OCI-LY3 (cell line): ENCODE data around the gene CCDC159.

Source experiments
- H2AFZ ChIP-seq: fragments of 200-600, 300-600 bp; shearing (Covaris generic); 2 replicates; pipeline ENCODE4 v1.6.0; 2014; ENCODE audit warnings: antibody characterized with exemption, low read depth, low read length
- H3K27ac ChIP-seq: fragments of 200-600, 300-600 bp; sonication (generic); 2 replicates; pipeline ENCODE4 v1.5.1; 2014; ENCODE audit warnings: mild to moderate bottlenecking, low read length, moderate library complexity, mixed read lengths
- H3K27me3 ChIP-seq: fragments of 200-600, 300-600 bp; sonication (generic); 2 replicates; pipeline ENCODE4 v1.6.1; 2014; ENCODE audit warnings: low read depth, low read length, mixed read lengths
- H3K36me3 ChIP-seq: fragments of 200-600, 300-600 bp; sonication (generic); replicated peaks from 2 replicates; pipeline ENCODE3; 2014; ENCODE audit warnings: low read depth, low read length, mixed read lengths
- H3K4me1 ChIP-seq: fragments of 300-600, 200-600 bp; sonication (generic); 2 replicates; pipeline ENCODE4 v1.6.1; 2014; ENCODE audit warnings: low read length, mixed read lengths
- H3K4me2 ChIP-seq: fragments of 200-600, 300-600 bp; sonication (generic); 2 replicates; pipeline ENCODE4 v1.6.1; 2014; ENCODE audit warnings: low read length, mixed read lengths
- H3K4me3 ChIP-seq: fragments of 300-600, 200-600 bp; sonication (generic); 2 replicates; pipeline ENCODE4 v1.5.1; 2014; ENCODE audit warnings: antibody characterized with exemption, mild to moderate bottlenecking, low read length, moderate library complexity
- H3K79me2 ChIP-seq: fragments of 300-600, 200-600 bp; shearing (Covaris generic); 2 replicates; pipeline ENCODE4 v1.6.1; 2014; ENCODE audit warnings: mild to moderate bottlenecking, low read length, mixed read lengths
- H3K9ac ChIP-seq: fragments of 300-600, 200-600 bp; shearing (Covaris generic); 2 replicates; pipeline ENCODE4 v1.6.0; 2014; ENCODE audit warnings: mild to moderate bottlenecking, low read length, moderate library complexity
- H3K9me3 ChIP-seq: fragments of 200-600, 300-600 bp; shearing (Covaris generic); 2 replicates; pipeline ENCODE4 v1.6.1; 2014; ENCODE audit warnings: low read length, mixed read lengths; ENCODE audit not compliant: insufficient read depth
- H4K20me1 ChIP-seq: fragments of 200-600, 300-600 bp; sonication (generic); 2 replicates; pipeline ENCODE4 v1.6.1; 2016; ENCODE audit warnings: low read length, mixed read lengths; ENCODE audit not compliant: insufficient read depth
- EZH2phosphoT487 ChIP-seq: fragments of 200-600 bp; shearing (Covaris generic); IDR thresholded peaks from 2 replicates; pipeline ENCODE4 v1.6.1; 2018; ENCODE audit warnings: antibody characterized with exemption, mixed run types, low read depth
- TF ChIP-seq, protein P1 (sequence below): fragments of 200-600, 300-600 bp; sonication (generic); IDR thresholded peaks from 2 replicates; pipeline ENCODE4 v1.5.1; 2014; ENCODE audit warnings: antibody characterized with exemption, low read length, low read depth

Gene CCDC159

DNA sequence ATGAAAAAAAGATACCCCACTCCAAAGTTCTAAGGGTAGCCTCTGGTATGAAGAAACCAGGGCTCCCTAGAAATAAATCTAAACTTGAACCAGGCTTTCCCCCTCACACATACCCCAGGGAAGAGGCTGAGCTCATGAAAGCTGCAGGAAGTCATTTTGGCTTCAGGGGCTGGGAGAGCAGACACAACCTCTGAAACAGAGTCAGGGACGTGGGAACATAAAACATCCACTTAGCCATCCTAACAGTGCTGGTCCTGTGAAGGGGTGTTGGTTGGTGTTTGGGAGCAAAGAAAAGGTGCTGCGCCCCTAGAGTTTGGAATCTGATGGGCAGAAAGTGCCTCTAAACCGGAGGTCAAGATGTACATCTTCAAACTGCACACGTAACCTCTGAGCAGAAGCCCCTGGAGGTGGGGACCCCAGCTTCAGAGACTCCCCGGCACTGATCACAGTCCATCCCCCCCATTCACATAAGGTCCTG is 22.7 kb upstream of the CCDC159 start:
- no peaks in the 10 kb centered on the region for H3K79me2 ChIP-seq
- no peaks in the 10 kb centered on the region for H4K20me1 ChIP-seq
- H3K4me3 ChIP-seq = no peak overlapping the region
- peaks cover 29% of the 10 kb centered on the region for H3K4me1 ChIP-seq
- H2AFZ ChIP-seq = no peak overlapping the region
- H3K27me3 ChIP-seq = no peaks in the 10 kb centered on the region
- TF ChIP-seq, protein P1, sequence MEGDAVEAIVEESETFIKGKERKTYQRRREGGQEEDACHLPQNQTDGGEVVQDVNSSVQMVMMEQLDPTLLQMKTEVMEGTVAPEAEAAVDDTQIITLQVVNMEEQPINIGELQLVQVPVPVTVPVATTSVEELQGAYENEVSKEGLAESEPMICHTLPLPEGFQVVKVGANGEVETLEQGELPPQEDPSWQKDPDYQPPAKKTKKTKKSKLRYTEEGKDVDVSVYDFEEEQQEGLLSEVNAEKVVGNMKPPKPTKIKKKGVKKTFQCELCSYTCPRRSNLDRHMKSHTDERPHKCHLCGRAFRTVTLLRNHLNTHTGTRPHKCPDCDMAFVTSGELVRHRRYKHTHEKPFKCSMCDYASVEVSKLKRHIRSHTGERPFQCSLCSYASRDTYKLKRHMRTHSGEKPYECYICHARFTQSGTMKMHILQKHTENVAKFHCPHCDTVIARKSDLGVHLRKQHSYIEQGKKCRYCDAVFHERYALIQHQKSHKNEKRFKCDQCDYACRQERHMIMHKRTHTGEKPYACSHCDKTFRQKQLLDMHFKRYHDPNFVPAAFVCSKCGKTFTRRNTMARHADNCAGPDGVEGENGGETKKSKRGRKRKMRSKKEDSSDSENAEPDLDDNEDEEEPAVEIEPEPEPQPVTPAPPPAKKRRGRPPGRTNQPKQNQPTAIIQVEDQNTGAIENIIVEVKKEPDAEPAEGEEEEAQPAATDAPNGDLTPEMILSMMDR = no peak
- TF ChIP-seq EZH2phosphoT487 = no peak
- no peaks in the 10 kb centered on the region for H3K36me3 ChIP-seq
- H3K27ac ChIP-seq = no peak overlapping the region
- H3K9me3 ChIP-seq = no peaks in the 10 kb centered on the region
- H3K4me2 ChIP-seq = peak overlapping the region; percentile 30
- no peak overlapping the region for H3K9ac ChIP-seq

DNA sequence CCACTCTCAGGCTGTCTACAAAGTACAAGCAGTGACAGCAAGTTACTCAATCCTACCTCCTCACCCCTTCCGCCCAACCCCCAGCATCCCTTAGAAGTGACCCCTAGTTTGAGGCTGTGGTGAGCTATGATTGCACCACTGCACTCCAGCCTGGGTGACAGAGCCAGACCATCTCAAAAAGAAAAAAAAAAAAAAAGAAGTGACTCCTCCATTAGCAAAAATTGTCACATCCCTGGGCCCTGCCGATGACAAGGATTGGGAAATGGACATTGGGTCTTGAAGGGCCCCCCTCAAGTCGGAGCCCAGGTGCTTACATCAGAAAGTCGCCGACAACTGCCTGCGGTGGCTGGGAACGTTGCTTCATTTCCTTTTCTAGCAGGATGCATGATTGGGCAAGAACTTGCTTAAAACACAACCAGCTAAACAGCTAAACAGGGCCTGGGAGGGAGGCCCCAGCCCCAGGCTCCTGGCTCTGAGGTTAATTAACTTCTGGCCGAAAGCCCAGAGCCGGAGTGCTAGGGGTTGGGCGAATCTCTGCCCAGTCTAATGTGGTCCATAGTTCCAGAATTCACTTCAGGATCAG is 22.1 kb upstream of the CCDC159 start:
- peak overlapping the region; percentile 30 for H3K4me2 ChIP-seq
- H3K36me3 ChIP-seq = no peaks in the 10 kb centered on the region
- H3K9ac ChIP-seq = no peak overlapping the region
- H2AFZ ChIP-seq = no peak overlapping the region
- no peak for TF ChIP-seq EZH2phosphoT487
- TF ChIP-seq, protein P1 = no peak
- H3K9me3 ChIP-seq = no peaks in the 10 kb centered on the region
- H4K20me1 ChIP-seq = no peaks in the 10 kb centered on the region
- no peak overlapping the region for H3K27ac ChIP-seq
- H3K27me3 ChIP-seq = no peaks in the 10 kb centered on the region
- no peak overlapping the region for H3K4me3 ChIP-seq
- peaks cover 29% of the 10 kb centered on the region for H3K4me1 ChIP-seq
- H3K79me2 ChIP-seq = no peaks in the 10 kb centered on the region

DNA sequence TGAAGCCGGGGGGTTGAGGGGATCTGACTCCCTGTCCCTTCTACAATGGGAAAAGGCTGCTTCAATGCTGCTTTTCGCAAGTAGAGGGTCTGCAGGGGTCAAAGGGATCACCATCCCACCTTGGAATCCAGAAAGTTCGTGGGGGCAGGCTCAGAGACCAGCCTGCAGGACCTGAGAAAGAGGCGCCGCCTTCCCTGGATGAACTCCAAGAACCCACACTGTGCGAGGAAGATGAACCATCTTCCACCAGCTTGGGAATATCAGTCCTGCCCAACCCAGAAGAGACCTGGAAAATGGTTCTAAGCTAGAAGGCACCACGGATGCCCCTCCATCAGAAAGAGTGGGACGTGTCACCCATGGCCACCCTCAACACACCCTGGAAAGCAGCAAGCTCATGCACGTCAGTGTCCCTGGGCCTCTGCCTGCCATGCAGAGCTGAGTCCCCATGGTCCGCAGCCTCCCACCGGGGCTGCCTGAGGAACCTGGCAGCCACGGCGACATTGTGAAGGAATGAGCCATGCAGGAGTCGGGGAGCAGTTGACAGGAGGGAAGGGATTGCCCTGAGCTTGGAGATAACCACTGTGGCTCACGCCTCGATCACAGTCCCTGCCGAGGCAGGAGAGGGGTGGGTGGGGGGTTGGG is 21.4 kb upstream of the CCDC159 start:
- H3K9ac ChIP-seq = no peak overlapping the region
- no peaks in the 10 kb centered on the region for H3K27me3 ChIP-seq
- no peak for TF ChIP-seq EZH2phosphoT487
- TF ChIP-seq, protein P1 = no peak
- no peaks in the 10 kb centered on the region for H3K9me3 ChIP-seq
- H2AFZ ChIP-seq = no peak overlapping the region
- H3K4me3 ChIP-seq = no peak overlapping the region
- H3K79me2 ChIP-seq = no peaks in the 10 kb centered on the region
- no peak overlapping the region for H3K27ac ChIP-seq
- no peaks in the 10 kb centered on the region for H4K20me1 ChIP-seq
- H3K4me2 ChIP-seq = no peak overlapping the region; the same call in 1 of the 2 replicates
- H3K4me1 ChIP-seq = peaks cover 29% of the 10 kb centered on the region
- no peaks in the 10 kb centered on the region for H3K36me3 ChIP-seq

DNA sequence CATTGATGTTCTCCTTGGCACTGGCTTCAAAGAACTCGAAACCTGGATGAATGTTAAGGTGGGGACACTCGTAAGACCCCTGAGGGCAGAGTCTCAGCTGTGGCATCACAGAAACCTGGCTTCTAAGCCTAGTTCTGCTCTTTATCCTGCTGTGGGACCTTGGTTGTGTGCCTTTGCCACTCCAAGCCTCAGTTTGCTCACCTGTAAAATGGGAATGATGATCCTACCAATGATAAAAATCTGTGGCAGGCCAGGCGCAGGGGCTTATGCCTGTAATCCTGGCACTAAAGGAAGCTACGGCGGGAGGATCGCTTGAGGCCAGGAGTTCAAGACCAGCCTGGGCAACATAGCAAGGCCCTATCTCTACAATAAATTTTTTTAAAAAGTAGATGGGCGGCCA is 20.8 kb upstream of the CCDC159 start:
- Histone ChIP-seq H3K4me2 (no peak overlapping the region), H3K4me3 (no peak overlapping the region), H3K4me1 (peaks cover 27% of the 10 kb centered on the region), H4K20me1 (no peaks in the 10 kb centered on the region), H3K9me3 (no peaks in the 10 kb centered on the region), H3K79me2 (no peaks in the 10 kb centered on the region), H3K27ac (no peak overlapping the region), H3K36me3 (no peaks in the 10 kb centered on the region), H3K27me3 (no peaks in the 10 kb centered on the region), H3K9ac (no peak overlapping the region), H2AFZ (no peak overlapping the region)
- TF ChIP-seq EZH2phosphoT487 = no peak
- TF ChIP-seq, protein P1 = no peak
